ENCODE data around the gene RCN2.

DNA sequence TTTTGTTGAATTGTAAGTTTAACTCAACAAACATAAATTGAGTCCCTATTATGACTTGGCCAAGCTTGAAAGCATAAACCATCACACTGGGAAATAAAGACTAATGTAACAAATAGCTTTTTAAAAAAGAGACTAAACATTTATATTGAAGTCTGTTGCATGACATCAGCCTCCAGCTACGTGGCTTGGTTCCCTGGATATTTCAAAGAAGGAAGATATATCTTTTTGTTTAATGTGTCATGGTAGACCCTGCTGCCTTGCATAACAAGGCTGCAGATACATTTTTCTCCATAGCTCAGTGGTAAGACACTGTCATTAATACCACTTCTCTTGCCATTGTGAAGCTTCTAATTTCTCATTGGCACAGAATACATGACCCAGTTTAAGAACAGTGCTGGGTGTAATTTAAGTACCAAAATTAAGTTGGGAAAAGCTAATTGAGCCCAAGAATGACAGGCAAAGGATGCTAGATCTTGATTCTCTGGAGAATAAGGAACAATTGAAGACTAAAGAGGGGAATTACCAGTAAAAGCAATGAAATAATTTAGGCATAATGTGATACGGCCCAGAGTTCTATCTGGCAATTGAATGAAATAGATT is 14.0 kb downstream of the RCN2 start:
- TF ChIP-seq POLR2AphosphoS5 (IDR thresholded peaks at IDR 0.05) = no peak
- TF ChIP-seq, protein P1, sequence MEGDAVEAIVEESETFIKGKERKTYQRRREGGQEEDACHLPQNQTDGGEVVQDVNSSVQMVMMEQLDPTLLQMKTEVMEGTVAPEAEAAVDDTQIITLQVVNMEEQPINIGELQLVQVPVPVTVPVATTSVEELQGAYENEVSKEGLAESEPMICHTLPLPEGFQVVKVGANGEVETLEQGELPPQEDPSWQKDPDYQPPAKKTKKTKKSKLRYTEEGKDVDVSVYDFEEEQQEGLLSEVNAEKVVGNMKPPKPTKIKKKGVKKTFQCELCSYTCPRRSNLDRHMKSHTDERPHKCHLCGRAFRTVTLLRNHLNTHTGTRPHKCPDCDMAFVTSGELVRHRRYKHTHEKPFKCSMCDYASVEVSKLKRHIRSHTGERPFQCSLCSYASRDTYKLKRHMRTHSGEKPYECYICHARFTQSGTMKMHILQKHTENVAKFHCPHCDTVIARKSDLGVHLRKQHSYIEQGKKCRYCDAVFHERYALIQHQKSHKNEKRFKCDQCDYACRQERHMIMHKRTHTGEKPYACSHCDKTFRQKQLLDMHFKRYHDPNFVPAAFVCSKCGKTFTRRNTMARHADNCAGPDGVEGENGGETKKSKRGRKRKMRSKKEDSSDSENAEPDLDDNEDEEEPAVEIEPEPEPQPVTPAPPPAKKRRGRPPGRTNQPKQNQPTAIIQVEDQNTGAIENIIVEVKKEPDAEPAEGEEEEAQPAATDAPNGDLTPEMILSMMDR (IDR thresholded peaks at IDR 0.05) = no peak

Data from breast epithelium (tissue), 3 donors.